Activated CD4-positive, CD25-positive, alpha-beta regulatory T cell treated with anti-CD3 and anti-CD28 coated beads, Interleukin-2, amount 50 U/mL, for 24 hours (primary cell): ENCODE results near the gene OR2Z1.
A peak's percentile ranks its signal among the peaks of the same experiment; 100 is the strongest.

Source experiments
- ATAC-seq, 2 donors: fragments of 150-1000 bp; cut with Tn5 transposase; one replicate each; pipeline ENCODE4 v1.10.0; 2021; ENCODE audit warnings: mild to moderate bottlenecking in 1 of 2, moderate library complexity in 1 of 2

Gene OR2Z1, protein sequence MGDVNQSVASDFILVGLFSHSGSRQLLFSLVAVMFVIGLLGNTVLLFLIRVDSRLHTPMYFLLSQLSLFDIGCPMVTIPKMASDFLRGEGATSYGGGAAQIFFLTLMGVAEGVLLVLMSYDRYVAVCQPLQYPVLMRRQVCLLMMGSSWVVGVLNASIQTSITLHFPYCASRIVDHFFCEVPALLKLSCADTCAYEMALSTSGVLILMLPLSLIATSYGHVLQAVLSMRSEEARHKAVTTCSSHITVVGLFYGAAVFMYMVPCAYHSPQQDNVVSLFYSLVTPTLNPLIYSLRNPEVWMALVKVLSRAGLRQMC

DNA sequence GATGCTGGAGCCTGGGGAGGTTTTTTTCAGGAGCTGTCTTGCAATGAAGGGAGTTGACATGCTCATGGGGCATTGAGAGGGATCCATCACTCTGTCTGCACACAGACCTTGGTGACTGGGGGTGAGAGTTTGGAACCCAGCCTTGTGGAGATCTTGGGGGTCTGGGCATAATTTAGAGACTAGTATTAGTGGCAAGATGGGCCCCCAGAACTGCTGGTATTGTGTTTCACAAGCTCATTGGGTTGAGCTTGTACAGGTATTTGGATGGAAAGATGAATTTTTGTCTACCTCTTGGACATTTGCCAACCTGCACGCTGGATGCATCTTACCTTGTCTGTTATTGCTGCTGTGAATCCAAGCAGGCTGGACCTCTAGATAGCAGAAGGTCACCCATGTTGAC, at the start of gene OR2Z1:
TSS of gene OR2Z1 (plus strand) at position 301 of the 400 bp plus-strand sequence. CDS start 9,395 bp downstream, outside the sequence.
- ATAC-seq, result no peak

DNA sequence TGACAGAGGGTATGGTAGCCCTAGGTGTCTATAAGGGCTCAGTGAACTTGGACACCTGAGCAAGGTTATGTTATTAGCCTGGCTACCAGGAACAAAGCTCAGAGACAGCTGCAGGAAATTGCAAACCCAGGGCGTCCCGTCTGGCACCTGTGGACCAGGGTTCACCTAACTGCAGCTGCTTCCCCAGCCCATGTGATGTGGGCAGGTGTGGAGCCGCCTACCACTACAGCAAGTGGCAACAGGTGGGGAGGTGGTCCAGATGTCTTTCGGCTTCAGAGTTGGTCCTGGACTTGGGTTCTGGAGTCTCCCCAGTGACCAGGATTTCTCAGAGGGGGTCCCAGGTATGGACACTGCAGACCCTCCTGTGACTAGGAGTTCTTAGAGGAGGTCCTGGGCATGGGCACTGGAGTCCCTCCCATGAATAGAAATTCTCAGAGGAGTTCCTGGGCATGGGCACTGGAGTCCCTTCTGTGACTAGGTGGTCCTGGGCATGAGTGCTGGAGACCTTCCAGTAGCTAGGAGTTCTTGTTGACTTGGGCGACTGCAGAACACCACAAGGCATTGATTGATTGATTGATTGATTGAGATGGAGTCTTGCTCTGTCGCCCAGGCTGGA, 48.0 kb upstream of the OR2Z1 start:
- no peak for ATAC-seq

DNA sequence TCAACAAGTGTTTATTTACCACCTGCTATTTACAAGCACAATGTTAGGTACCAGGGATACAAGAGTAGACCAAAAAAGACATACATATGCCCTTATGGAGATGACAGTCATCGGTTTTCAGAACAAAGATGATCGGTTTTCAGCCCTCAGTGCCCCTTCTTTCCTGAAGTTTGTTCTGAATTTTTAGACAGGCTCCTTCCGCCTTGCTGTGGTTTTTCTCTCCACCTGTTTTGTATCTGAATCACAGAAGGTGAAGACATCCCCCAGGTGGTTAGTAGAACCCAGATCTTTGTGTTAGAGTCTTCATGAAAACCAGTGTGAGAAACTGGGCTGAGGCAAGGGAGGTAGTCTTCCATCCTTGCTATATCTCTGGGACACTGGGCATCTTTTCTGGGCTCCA, 46.4 kb upstream of the OR2Z1 start:
- no peak for ATAC-seq

DNA sequence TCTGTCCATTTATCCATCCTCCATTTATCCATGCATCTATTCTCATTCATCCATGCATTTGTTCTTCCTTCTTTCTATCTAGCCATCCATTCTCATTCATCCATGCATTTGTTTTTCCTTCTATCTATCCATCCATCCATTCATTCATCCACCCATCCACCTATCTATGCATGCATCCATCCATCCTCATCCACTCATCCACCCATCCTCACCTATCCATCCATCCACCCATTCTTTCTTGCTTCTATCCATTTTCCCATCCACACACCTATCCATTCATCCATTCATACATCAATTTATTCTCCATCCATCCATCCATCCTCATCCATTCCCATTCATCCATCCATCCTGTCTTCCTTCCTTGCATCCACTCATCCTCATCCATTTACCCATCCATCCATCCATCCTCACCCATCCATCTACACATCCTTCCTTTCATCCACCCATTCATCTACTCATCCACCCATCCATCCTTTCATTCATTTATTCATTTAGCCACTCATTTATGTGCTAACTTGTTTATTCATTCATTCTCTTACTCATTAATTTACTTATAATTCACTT, 43.1 kb upstream of the OR2Z1 start:
- ATAC-seq, result no peak

DNA sequence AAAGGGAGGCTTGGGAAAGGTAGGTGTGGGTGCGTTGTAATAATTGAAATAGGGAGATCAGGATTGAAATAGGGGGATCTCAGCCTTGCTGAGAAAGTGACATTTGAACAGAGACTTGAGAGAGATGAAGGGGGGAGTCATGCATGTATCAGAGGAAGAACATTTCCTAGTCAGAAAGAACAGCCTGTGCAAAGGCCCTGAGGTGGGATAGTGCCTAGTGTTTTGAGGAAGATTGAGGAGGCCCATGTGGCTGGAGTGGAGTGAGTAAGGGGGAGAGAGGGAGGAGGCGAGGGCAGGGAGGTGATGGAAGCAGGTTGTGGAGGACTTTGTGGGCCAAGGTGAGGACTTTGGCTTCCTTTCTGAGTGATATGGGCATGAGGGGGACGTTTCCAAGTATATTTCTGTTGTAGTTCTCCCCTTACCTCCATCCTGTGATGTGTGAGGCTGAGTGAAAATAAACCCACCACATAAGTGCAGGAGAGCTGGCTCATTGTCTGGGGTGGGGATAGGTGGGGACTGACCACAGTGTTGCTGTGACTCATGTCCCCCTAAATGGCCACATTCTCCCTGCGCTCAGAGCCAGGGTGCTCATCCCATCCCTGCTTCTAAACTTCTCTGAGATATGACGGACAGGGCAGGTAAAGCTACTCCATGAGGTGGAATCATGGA, 40.6 kb upstream of the OR2Z1 start:
- no peak for ATAC-seq

DNA sequence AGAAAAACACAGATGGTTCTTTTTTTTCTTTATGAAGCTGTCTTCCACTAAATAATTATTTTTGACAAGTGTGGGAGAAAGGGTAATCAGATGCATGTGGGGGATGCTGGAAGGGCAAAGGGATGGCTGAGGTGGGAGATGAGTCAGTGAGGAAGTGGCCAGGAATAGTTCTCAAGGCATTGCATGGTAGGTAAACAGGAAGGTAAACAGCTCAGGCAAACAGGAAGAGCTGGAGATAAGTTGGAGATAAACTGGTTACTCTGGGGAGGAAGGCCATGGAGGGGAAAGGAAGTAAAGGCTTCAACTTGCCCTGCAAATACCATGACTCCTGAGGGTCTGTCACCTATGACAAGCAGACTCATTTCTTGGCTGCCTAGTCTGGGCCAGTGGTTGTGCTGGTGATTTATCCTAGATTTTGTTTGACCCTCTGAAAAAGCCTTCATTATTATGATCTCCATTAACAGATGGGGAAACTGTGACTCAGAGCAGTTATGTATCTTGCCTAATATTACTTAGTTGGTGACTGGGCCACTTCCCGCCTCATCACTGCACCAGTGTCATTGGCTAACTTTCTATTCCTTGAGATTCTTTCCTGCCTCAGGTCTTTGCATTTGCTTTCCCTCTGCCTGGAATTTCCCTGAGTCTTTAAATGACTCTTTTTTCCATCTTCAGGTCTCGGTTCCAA, 39.9 kb upstream of the OR2Z1 start:
- no peak for ATAC-seq

DNA sequence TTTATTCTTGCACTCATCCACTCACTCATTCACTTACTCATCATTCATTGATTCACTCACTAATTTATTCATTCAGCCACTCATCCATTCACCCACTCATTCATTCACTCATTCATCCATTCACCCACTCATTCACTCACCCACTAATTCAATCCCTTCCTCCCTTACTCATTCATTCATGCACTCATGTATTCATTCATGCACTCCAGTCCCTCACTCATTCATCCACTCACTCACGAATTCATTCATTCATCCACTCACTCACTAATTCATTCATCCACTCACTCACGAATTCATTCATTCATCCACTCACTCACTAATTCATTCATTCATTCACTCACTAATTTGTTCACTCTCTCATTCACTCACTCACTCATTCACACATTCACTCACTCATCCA, 39.0 kb upstream of the OR2Z1 start:
- no peak for ATAC-seq

DNA sequence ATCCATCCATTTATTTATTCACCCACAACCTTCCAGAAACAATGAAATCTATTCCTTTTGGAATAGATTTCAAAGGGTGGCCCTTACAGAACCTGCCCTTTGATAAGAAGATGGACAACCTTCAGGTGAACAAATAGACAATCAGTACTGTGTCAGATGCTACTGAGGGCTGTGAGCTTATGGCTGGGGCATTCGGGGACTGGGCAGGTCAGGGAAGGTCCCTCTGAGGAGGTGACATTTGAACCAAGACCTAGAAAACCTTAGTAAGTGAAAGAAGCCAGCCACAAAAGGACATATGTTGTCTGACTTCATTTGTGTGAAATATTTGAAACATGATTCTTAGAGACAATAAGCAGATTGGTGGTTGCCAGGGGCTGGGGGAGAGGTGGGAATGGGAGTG, 38.5 kb upstream of the OR2Z1 start:
- ATAC-seq, result no peak

DNA sequence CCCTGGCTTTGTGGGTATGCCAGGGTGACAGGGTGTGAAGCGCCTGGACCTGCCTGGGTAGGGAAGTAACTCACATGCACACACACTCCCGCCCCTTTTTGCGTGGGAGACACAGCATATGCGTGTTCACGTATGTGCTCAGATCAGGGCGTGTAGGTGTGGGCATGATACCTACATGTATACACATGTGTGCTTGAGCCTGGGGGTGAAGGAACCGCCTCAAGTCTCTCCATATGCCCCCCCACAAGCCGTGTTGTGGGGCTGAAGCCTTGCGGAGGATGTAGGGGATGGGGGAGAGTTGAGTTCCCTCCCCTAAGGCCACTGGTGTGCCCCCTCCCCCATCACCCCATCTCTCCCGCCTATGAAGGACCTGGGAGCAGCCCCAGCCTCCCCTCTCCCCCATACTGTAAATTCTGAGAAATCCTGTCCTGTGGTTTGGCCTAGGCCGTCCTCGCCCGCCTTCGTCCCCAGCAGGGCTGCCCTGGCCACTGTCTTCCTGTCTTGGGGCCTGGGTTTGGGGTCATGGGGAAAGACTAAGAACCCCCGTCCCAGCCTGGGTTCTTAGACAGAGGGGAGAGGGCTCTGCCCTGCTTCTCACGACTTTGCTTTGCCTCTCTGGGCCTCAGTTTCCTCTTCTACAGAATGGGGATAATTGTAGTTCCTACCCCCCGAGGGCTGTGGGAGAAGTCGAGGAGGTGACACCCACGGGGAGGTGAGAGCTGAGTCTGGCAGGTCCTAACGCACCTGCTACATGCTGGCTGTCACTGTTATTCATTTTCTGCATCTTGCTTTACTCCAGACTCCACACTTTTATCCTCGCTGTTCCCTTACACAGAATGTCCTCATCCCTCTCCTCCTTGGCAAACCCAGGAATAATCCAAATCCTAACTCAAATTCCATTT, 37.2 kb upstream of the OR2Z1 start:
- ATAC-seq, result no peak

DNA sequence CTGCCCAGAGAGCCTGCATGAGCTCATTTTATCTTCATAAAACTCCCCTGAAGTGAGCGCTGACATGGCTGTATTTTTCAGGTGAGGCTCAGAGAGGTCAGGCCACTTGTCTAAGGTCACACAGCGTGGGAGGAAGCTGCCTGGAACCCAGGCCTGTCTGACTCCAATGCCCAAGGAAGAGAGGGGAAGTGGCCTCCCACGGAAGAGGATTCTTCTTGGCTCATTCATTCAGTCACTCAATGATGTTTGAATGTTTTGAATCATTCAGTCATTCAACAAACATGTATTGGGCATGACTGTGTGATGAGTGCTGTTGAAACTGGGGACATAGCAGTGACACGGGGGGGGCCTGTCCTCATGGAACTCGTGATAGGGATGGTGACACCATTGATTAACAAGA, 34.9 kb upstream of the OR2Z1 start:
- ATAC-seq, result no peak

DNA sequence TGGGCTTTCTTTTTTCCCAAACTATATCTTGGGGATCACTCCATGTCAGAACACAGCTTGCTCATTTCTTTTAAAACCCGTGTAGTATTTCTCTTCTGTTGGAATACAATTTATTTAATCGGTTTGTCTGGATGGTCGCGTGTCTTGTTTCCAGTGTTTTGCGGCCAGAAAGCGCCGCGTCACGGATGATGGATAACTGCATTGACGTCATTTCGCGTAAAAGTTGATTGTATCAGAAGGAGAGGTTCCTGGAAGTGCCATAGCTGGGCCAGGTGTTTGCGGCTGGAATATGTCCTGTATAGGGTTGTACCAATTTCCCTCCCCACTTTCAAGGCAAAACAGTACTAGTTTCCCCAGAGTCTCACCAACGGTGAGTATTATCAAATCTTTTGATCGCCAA, 32.5 kb upstream of the OR2Z1 start:
- no peak for ATAC-seq

DNA sequence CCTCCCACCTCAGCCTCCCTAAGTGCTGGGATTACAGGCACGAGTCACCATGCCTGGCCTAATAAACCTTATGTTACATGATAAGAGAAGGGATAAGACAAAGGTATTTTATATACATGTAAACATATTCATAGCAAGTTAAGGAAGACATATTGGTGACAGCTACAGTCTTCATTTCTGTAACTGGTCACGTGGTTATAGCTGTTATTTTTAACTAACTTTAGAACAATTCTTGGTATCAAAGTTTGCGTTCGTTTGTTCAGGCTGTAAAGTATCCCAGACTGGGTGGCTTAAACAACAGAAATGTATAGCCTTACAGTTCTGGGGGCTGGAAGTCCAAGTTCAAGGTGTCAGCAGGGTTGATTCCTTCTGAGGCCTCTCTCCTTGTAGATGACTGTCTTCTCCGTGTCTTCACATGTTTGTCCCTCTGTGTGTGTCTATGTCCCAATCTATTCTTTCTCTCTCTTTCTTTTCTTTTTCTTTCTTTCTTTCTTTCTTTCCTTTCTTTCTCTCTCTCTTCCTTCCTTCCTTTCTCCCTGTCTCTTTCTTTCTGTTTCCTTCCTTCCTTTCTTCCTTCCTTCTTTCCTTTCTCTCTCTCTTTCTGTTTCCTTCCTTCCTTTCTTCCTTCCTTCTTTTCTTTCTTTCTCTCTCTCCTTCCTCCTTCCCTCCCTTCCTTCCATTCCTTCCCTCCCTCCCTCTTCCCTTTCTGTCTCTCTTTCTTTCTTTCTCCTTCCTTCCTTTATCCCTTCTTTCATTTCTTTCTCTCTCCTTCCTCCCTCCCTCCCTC, 30.5 kb upstream of the OR2Z1 start:
- no peak for ATAC-seq

DNA sequence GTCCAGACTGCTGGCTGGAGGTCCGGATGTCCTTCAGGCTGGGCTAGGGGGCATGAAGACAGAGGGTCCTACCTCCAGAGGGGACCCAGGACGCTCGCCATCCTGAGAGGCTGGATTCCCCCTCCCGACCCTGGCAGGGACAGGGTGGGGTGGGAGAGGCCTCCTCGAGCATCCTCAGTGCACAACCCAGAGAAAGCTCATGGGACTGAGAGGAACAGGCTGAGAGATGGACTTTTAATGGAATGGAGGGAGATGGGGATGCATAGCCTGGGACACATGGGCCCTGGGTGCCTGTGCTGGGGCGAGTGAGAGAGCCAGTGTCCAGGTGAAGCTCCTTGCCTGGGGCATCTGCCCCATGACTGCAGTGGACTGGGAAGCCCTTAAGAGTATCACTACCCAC, 25.9 kb upstream of the OR2Z1 start:
- no peak for ATAC-seq

DNA sequence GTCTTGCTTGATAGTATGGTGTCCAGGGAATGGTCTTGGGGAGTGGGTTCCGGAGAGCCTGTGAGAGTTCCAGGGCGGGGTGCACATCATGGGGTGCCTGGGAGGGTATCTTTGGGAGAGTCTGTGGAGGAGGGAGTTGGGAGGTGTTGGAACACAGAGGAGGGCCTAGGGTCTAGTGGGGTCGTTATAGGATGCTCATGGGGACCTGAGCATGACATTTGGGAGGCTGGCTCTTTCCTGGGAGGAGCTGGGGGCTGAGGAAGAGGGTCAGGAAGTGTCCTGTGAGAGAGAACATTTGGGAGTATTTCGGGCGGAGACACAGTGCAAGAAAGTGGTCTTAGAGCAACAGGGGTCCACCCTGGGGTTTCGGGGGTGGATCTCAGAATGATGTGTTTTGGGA, 25.5 kb upstream of the OR2Z1 start:
- ATAC-seq, result no peak

DNA sequence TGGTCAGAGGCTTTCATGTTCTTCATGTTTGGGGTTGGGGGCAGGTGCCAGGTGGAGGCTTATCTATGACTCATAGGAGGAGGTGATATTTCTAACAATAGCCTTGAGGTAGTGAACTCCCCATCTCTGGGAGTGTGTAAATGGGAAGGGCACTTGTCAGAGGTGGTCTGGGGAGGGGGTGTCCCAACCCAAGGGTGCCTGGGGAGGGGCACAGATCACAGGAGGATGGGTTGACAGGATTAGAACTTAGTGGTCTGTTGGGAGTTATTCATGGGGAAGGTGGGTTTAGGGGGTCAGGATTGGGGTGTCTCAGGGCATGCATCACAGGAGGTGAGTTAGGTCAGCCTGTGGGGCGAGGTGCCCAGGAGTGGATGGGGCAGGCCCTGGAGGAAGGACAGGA, 24.4 kb upstream of the OR2Z1 start:
- no peak for ATAC-seq

DNA sequence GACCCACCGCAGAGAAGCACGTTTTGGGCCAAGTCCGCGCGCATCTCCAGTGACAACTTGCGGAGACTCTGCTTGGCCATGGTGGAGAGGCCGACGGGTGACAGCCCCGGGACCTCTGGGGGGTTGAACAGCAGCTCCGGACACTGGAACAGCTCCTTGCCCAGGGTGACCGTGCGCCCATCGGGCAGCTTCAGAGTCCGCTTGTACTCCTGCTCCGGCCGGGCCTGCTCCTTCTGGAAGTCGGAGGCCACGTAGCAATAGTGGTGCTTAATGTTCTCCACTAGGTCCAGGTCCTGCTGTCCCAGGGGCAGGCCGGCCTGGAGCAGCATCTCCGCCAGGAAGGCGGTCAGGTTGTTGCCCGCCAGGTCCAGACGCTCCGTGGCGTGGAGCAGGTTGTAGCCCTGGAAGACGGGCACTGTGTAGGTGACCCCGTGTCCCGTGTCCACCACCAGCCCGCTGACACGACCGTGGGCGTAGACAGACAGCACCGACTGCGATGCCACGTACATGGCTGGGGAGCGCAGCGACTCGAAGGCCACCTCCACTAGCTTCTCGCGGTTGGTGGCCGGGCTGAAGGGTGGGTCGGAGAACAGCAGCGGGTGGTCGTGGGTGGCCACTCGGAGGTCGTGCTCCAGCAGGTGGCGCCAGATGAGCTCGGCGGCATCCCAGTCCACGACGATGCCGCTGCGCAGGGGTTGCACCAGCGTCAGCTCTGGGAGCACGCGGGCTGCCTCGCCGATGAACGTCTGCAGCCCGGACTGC, 23.6 kb upstream of the OR2Z1 start:
- no peak for ATAC-seq

DNA sequence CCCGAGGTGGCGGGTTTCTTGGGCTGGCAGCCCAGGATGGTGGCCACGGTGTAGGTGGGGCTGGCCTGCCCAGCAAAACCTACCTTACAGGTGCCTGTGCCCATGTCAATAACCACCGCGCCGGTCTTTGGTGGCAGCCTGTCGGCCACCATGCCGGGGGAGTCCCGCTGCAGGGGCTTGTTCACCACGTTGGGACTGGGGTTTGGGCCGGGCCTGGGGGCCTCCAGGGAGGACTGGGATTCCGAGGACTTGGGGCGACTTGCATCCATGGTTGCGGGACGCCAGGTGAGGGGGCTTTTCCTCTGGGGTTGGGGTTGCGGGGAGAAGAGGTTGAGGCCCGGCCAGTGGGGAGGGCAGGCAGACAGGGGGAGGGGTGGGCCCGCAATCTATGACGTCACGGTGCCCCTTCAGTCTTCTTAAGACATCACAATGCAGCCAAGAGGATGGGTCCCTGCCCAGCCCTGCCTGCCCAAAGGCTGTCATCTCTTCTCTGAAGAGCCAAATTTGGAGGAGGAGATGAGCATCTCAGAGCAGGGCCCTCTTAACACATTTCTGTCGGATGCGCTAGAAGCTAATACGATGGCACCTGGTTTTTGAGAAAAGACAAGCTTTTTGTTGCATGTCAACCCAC, 22.9 kb upstream of the OR2Z1 start, which contains the start of gene ACTL9:
TSS of gene ACTL9 (minus strand) at position 363 of the 631 bp plus-strand sequence. CDS start at position 269, 94 bp downstream.
- no peak for ATAC-seq

DNA sequence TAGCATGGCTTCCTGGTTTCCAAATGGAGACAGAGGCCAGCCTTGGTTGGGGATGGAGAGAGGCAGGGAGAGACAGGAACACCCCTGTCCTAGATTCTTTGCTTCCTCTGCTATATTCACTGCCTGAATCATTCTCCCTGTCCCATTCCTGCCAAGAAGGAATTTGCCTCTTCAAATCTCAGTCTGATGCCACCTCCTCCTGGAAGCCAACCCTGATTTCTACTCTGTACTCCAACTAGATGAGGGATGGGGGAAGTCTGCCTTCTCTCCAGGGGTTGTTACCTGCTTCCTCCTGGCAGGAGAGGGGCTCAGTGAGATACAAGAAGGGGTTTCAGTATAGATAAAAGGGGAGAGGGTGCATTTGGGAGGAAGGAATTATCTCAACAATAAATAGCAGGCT, 21.5 kb upstream of the OR2Z1 start:
- ATAC-seq, result no peak

DNA sequence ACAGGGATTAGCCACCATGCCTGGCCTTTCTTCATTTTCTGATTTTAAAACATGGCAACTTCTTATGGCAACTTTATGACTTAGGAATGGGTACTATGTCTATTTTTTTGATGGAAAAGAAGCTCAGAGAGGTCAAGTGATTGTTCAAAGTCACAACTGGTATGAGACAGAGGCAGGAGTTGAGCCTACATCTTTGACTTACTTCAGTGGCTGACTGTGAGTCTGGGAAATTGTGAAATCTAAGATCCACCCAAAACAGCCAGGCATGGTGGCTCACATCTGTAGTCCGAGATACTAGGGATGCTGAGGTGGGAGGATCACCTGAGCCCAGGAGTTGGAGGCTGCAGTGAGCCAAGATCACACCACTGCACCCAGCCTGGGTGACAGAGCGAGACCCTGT, 20.5 kb upstream of the OR2Z1 start:
- ATAC-seq, result no peak

DNA sequence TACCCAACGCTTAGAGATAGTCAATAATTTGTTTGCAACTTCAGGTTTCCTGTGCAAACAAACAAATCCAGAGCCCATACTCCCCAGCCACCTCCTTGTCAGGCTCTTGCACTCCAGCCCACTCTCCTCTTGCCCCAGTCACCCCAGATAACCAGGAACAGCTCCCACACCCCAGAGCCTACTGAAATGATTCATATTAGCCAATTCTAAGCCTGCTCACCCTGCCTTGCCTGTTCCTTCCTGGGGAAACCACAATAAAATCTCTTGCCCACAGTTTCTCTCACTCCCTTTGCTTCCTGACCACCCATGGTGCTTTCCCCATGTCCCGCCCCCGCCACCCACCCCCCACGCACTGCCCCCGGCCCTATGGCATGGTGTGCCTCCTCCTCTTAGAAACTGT, 19.1 kb upstream of the OR2Z1 start:
- ATAC-seq, result peak; percentile 38 to 55
